HUES6 (cell line): ENCODE results near the gene KLC1.

Experiments
- H3K27ac ChIP-seq: 2 replicates; pipeline ENCODE4 v1.7.0; 2013; ENCODE audit warnings: low read depth, mild to moderate bottlenecking, low read length, inconsistent platforms
- H3K27me3 ChIP-seq: 2 replicates; pipeline ENCODE4 v1.6.1; 2013; ENCODE audit warnings: low read length; ENCODE audit not compliant: control insufficient read depth, insufficient read depth
- H3K36me3 ChIP-seq: 2 replicates; pipeline ENCODE4 v1.6.1; 2013; ENCODE audit warnings: low read length; ENCODE audit not compliant: control insufficient read depth, insufficient read depth
- H3K4me1 ChIP-seq: 2 replicates; pipeline ENCODE4 v1.6.1; 2013; ENCODE audit warnings: low read length; ENCODE audit not compliant: control insufficient read depth, insufficient read depth
- H3K4me3 ChIP-seq: 2 replicates; pipeline ENCODE4 v1.5.1; 2013; ENCODE audit warnings: low read depth, low read length
- H3K9ac ChIP-seq: one replicate; pipeline ENCODE4 v1.6.1; 2013; ENCODE audit warnings: mild to moderate bottlenecking, low read length
- H3K9me3 ChIP-seq: 2 replicates; pipeline ENCODE4 v1.6.1; 2013; ENCODE audit warnings: low read depth, low read length; ENCODE audit not compliant: control insufficient read depth, insufficient read depth

Gene KLC1

DNA sequence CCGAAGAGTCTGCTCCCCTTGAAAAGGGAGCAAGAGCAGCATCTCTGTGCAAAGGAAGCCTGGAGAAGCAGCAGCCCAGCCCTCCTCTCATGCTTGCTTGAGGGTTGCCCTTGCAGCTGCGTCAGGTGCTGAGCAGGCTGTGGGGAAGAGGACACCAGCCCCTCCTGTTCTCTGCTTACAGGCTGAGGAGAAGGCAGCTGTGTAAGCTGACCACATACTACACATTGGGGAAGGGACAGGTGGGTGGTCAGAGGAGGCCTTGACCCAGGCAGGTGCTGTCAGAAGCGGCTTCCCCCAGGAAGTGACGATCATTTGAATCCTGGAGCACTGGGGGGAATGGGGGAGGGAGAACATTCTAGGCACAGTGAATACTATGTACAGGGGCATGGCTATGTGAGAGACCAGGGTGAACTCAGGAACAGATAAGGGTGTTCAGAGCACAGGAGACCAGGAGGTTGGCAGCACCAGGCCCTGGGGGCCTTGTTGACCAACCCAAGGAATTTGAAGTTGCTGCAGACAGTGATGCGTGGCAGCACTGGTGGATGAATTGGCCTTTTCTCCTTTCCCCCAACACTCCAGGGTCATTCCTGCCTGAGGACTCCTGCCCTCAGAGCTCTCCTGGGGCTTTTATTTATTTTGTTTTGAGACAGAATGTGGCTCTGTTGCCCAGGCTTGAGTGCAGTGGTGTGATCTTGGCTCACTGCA lies 2.7 kb upstream of the KLC1 start:
- H3K4me1 ChIP-seq, result peaks cover 19% of the 10 kb centered on the region
- H3K36me3 ChIP-seq, result no peaks in the 10 kb centered on the region
- no peak overlapping the region for H3K4me3 ChIP-seq
- H3K27me3 ChIP-seq, result no peaks in the 10 kb centered on the region
- H3K9me3 ChIP-seq, result no peaks in the 10 kb centered on the region
- H3K9ac ChIP-seq, result no peak overlapping the region
- H3K27ac ChIP-seq, result no peak overlapping the region

DNA sequence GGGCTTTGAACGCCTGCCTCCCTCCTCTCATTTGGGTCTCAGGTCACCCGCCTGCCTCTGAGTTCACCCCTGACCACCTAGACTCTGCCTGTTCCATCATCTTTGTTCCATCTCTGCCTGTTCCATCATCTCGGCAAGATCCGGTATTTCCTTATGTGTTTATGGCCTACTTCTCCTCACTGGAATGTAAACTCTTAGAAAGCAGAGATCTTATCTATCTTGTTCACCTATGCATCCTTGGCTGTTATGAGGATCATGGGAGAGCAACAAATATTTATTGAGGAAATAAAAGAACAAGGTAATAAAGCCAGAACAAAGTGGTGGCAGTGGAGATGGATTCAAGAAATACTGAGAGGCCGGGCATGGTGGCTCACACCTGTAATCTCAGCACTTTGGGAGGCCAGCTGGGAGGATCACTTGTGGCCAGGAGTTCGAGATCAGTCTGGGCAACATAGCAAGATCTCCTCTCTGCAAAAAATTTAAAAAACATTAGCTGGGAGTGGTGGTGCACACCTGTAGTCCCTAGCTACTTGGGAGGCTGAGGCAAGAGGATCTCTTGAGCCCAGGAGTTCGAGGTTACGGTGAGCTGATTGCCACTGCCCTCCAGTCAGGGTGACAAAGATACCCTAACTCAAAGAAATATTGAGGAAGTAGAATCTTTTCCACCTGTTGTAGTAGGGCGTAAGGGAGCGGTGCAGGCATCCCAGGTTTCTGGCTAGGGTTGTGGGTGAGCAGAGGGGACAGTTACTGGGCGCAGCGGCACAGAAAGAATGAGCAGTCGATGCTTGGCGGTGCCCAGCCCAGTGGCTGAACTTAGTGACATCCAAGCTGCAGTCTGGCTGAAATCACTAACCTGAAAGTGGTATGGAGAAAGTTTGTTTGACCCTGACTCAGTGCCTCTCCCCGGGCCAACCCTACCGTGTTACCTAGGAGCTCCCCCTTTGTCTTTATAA lies 1.7 kb upstream of the KLC1 start:
- Histone ChIP-seq H3K4me1 (peaks cover 19% of the 10 kb centered on the region), H3K9me3 (no peaks in the 10 kb centered on the region), H3K4me3 (peak overlapping the region; percentile 96; the same call in 1 of the 2 replicates), H3K27me3 (no peaks in the 10 kb centered on the region), H3K27ac (peak overlapping the region; percentile 98; the same call in 1 of the 2 replicates), H3K9ac (peak overlapping the region; percentile 94), H3K36me3 (0 out of 2 replicates have a peak, but pooled peaks cover 4% of the 10 kb centered on the region)

DNA sequence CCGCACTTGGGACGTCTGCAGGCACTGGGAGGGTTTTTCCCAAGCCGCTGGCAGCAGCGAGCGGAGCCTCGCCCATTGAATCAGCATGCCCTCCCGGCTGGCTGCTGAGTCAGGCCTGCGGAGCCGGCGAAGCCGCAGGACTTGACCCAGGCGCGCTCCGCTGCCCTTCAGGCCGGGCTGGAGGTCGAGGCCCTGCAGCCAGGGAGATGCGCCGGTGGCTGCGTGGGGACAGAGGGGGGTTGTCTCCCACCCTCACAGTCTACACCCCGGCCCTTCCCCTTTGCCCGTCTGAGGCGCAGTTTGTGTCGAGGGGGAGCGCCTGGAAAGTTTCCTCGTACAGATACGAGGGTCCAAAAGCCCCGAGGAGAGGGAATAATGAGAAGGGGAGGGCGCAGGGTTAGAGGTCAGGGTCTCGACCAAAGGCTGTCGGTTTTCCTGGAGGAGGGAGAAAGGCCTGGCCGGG lies 759 bp upstream of the KLC1 start:
- Histone ChIP-seq H3K9me3 (no peaks in the 10 kb centered on the region), H3K36me3 (peaks cover 5% of the 10 kb centered on the region; the same call in 1 of the 2 replicates), H3K4me3 (peak overlapping the region; percentile 96), H3K4me1 (peaks cover 19% of the 10 kb centered on the region), H3K27me3 (no peaks in the 10 kb centered on the region), H3K27ac (peak overlapping the region; percentile 98), H3K9ac (peak overlapping the region; percentile 94)

- Histone ChIP-seq H3K4me3 (peak overlapping the region; percentile 96), H3K9me3 (no peaks in the 10 kb centered on the region), H3K27me3 (no peaks in the 10 kb centered on the region), H3K27ac (peak overlapping the region; percentile 98; the same call in 1 of the 2 replicates), H3K4me1 (peaks cover 19% of the 10 kb centered on the region), H3K9ac (peak overlapping the region; percentile 94), H3K36me3 (peaks cover 7% of the 10 kb centered on the region; the same call in 1 of the 2 replicates)
Observed at GRCh38 chr14:103629503-103630121, 601 bp downstream of the KLC1 start.

GRCh38 chr14:103630364-103631108 lies 1.5 kb downstream of the KLC1 start:
- no peak overlapping the region for H3K27ac ChIP-seq
- peak overlapping the region; percentile 96 for H3K4me3 ChIP-seq
- no peaks in the 10 kb centered on the region for H3K9me3 ChIP-seq
- H3K36me3 ChIP-seq, result peaks cover 12% of the 10 kb centered on the region; the same call in 1 of the 2 replicates
- H3K4me1 ChIP-seq, result peaks cover 16% of the 10 kb centered on the region
- H3K9ac ChIP-seq, result no peak overlapping the region
- H3K27me3 ChIP-seq, result no peaks in the 10 kb centered on the region

DNA sequence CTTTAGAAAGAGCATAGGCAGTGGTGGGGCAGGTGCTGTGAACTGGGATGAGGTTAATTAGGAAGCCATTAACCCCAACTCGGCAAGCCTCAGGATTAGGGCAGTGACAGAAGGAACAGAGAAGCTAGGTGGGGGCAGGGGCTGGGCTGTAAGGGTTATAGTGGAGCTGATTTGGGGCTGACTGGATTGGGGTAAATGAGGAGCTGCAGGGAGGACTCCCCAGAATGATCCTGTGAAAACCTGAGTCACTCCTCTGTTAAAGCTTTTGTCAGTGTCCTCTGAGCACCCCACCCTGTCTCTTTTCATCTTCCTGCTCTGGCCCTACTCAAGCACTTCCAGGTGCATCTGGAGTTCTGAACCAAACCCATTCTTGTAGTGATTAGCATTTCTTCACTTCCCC lies 4.4 kb downstream of the KLC1 start:
- no peak overlapping the region for H3K27ac ChIP-seq
- no peak overlapping the region for H3K9ac ChIP-seq
- H3K27me3 ChIP-seq, result no peaks in the 10 kb centered on the region
- H3K4me1 ChIP-seq, result peaks cover 7% of the 10 kb centered on the region
- peaks cover 20% of the 10 kb centered on the region for H3K36me3 ChIP-seq
- H3K4me3 ChIP-seq, result no peak overlapping the region
- no peaks in the 10 kb centered on the region for H3K9me3 ChIP-seq

DNA sequence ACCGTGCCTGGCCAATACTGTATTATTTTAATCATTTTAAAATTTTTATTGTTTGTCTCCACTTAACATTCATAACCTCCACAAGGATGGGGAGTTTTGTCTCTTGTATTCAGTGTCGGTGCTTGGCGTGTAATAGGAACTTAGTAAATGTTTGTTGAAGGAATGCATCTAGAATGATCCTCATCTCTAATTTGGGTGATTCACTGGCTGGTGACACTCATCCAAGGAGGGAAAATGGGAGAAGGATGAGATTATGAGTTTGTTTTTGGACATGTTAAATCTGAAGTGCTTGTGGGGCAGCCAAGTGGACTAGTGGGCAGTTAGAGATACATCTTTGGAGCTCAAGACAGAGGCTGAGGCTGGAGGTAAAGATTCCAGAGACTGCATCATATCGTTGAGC lies 5.1 kb downstream of the KLC1 start:
- peaks cover 6% of the 10 kb centered on the region for H3K4me1 ChIP-seq
- no peaks in the 10 kb centered on the region for H3K27me3 ChIP-seq
- H3K4me3 ChIP-seq, result no peak overlapping the region
- peaks cover 23% of the 10 kb centered on the region for H3K36me3 ChIP-seq
- H3K27ac ChIP-seq, result no peak overlapping the region
- H3K9me3 ChIP-seq, result no peaks in the 10 kb centered on the region
- H3K9ac ChIP-seq, result no peak overlapping the region

DNA sequence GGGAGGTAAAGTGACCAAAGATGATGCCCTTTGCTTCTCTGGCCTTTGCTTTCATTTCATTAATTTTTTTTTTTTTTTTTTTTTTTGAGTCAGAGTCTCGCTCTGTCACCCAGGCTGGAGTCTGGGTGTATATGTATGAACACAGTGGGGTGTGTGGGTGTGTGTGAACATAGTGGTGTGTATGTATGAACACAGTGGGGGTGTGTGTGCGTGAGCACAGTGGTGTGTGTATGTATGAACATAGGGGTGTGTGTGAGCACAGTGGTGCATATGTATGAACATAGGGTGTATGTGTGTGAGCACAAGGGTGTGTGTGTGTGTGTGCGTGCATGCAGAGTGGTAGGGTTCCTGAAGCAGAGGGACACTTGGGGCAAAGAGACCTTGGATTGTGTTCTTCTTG lies 9.6 kb downstream of the KLC1 start:
- Histone ChIP-seq H3K36me3 (peaks cover 15% of the 10 kb centered on the region), H3K9ac (no peak overlapping the region), H3K27me3 (no peaks in the 10 kb centered on the region), H3K27ac (no peak overlapping the region), H3K9me3 (no peaks in the 10 kb centered on the region), H3K4me1 (no peaks in the 10 kb centered on the region), H3K4me3 (no peak overlapping the region)

- Histone ChIP-seq H3K27me3 (no peaks in the 10 kb centered on the region), H3K9me3 (no peaks in the 10 kb centered on the region), H3K27ac (no peak overlapping the region), H3K4me3 (no peak overlapping the region), H3K4me1 (no peaks in the 10 kb centered on the region), H3K36me3 (peaks cover 10% of the 10 kb centered on the region), H3K9ac (no peak overlapping the region)
Observed at GRCh38 chr14:103641161-103641560, 12.2 kb downstream of the KLC1 start.

- Histone ChIP-seq H3K9me3 (no peaks in the 10 kb centered on the region), H3K4me1 (no peaks in the 10 kb centered on the region), H3K9ac (no peak overlapping the region), H3K36me3 (no peaks in the 10 kb centered on the region), H3K4me3 (no peak overlapping the region), H3K27me3 (no peaks in the 10 kb centered on the region), H3K27ac (no peak overlapping the region)
Observed at GRCh38 chr14:103646189-103646588, 17.2 kb downstream of the KLC1 start.
